GM19452 (cell line): ENCODE measurements around the gene MYBPC3.
"Not testable (repeated sequence)": the region's sequence is repeated elsewhere in the genome, so short reads cannot be mapped to it uniquely, and the experiment has no call there.

Source experiments
- ATAC-seq: cut with Tn5 transposase; IDR thresholded peaks from one replicate; pipeline ENCODE4 v1.9.1; 2021; ENCODE audit not compliant: unreplicated experiment

MYBPC3 gene

GRCh38 chr11:47324520-47324919 lies 28.0 kb downstream of the MYBPC3 start:
- no peak for ATAC-seq

- no peak for ATAC-seq
These were observed 34.3 kb downstream of the MYBPC3 start for GRCh38 chr11:47318166-47318565.

- no peak for ATAC-seq
These were observed 35.3 kb downstream of the MYBPC3 start for GRCh38 chr11:47317064-47317828.

- ATAC-seq = not testable (repeated sequence)
These were observed 36.0 kb downstream of the MYBPC3 start for GRCh38 chr11:47316501-47316900.

- ATAC-seq = no peak
These were observed 37.5 kb downstream of the MYBPC3 start for GRCh38 chr11:47314992-47315391.

- no peak for ATAC-seq
These were observed 44.3 kb downstream of the MYBPC3 start for GRCh38 chr11:47308050-47308823.

- ATAC-seq = no peak
These were observed 46.0 kb downstream of the MYBPC3 start for GRCh38 chr11:47306484-47306844.

- no peak for ATAC-seq
These were observed 46.6 kb downstream of the MYBPC3 start for GRCh38 chr11:47305734-47306483.

GRCh38 chr11:47302853-47303252 lies 49.6 kb downstream of the MYBPC3 start:
- no peak for ATAC-seq

- no peak for ATAC-seq
These were observed 53.4 kb downstream of the MYBPC3 start for GRCh38 chr11:47299078-47299477.

- ATAC-seq = no peak
These were observed 56.5 kb downstream of the MYBPC3 start for GRCh38 chr11:47296045-47296444.

GRCh38 chr11:47295385-47295784 lies 57.1 kb downstream of the MYBPC3 start:
- no peak for ATAC-seq

GRCh38 chr11:47289856-47290255 lies 62.6 kb downstream of the MYBPC3 start:
- no peak for ATAC-seq

- ATAC-seq = no peak
These were observed 64.4 kb downstream of the MYBPC3 start for GRCh38 chr11:47288066-47288465.

- no peak for ATAC-seq
These were observed 66.3 kb downstream of the MYBPC3 start for GRCh38 chr11:47285969-47286770.

- ATAC-seq = no peak
These were observed 68.4 kb downstream of the MYBPC3 start for GRCh38 chr11:47284151-47284550.

- no peak for ATAC-seq
These were observed 70.0 kb downstream of the MYBPC3 start for GRCh38 chr11:47282462-47282861.
